Measurements from ENCODE around the gene RILPL2.
"Not testable (repeated sequence)": the region's sequence is repeated elsewhere in the genome, so short reads cannot be mapped to it uniquely, and the experiment has no call there.

Gene RILPL2

GRCh38 chr12:123384318-123384993 lies 52.0 kb downstream of the RILPL2 start:
- peak in 1 of 3 experiments; percentile 19 for DNase-seq (ENCODE audit: low read depth in 3 of 3)

GRCh38 chr12:123382684-123383083 lies 53.8 kb downstream of the RILPL2 start:
- no peak for DNase-seq (ENCODE audit: low read depth in 3 of 3)

- no peak for DNase-seq (ENCODE audit: low read depth in 3 of 3)
Observed at GRCh38 chr12:123379391-123379790, 57.1 kb downstream of the RILPL2 start.

GRCh38 chr12:123372415-123372814 lies 64.1 kb downstream of the RILPL2 start:
- DNase-seq (ENCODE audit: low read depth in 3 of 3), result not testable (repeated sequence)

GRCh38 chr12:123371667-123372368 lies 64.7 kb downstream of the RILPL2 start:
- DNase-seq (ENCODE audit: low read depth in 3 of 3), result not testable (repeated sequence)

GRCh38 chr12:123369229-123369628 lies 67.3 kb downstream of the RILPL2 start:
- DNase-seq (ENCODE audit: low read depth in 3 of 3), result no peak

- DNase-seq (ENCODE audit: low read depth in 3 of 3), result not testable (repeated sequence)
Observed at GRCh38 chr12:123368431-123368830, 68.1 kb downstream of the RILPL2 start.

GRCh38 chr12:123367511-123367910 lies 69.0 kb downstream of the RILPL2 start:
- DNase-seq (ENCODE audit: low read depth in 3 of 3), result no peak
